ENCODE results near the gene CMTM2. TPM values are rescaled to one million over a fixed set of nuclear protein-coding genes. Genes with fewer than 3 reads are reported as not detected.

CMTM2 gene
- total RNA-seq, 2 donors from 2014 or later, result not detected

DNA sequence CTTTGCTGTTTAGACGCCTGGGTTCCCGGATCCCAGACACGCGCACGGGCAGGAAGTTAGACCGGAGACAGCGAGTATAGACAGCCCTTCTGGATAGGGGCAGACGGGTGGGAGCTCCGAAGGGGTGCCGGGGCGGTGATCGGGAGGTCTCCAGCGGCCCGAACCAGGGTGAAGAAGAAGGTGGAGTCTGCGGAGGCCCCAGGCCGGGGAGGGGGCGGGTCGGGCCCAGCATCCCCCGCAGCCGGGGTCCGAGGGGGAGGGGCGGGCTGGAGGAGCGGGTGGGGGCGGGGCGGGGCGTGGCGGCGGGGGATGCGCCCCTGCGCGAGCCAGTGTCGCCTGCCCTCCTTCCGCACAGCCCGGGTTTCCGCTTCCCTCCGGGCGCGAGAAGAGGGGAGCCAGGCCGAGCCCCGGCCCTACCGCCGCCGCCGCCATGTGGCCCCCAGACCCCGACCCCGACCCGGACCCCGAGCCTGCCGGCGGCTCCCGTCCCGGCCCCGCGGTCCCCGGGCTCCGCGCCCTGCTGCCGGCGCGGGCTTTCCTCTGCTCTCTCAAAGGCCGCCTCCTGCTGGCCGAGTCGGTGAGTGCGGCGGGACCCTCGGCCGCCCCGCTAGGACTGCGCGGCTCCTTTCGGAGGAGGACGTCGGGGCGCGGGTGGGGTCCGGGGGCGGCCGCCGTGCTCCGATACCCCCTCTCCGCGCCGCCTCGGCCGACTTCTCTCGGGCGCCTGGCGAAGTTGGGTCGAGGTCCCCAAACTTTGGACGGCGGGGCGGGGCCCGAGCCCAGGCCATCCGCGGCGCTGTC, 25.3 kb downstream of the CMTM2 start, which contains the start of gene CMTM3:
CMTM3 (plus strand) TSS at position 329 of the 801 bp plus-strand sequence; CDS start at position 431, 102 bp downstream.
- ATAC-seq (peak; percentile 64), DNase-seq (peak; percentile 42 to 60 (median 52))
- H3K36me3 ChIP-seq (replicated peaks in 1 of 2; ENCODE audit: insufficient read depth in 1 of 2, low read depth in 2 of 2), result no peaks in the 10 kb centered on the region
- H3K4me1 ChIP-seq, result peaks cover 23% of the 10 kb centered on the region
- H3K9me3 ChIP-seq, result no peaks in the 10 kb centered on the region
- H3K27ac ChIP-seq, result peak within 1 kb of the TSS in 3 of 4 donors; percentile 21 to 58 (median 38)
- H3K27me3 ChIP-seq, result peaks cover 0 to 4% of the 10 kb centered on the region in 2 donors
- TF ChIP-seq, protein P1, sequence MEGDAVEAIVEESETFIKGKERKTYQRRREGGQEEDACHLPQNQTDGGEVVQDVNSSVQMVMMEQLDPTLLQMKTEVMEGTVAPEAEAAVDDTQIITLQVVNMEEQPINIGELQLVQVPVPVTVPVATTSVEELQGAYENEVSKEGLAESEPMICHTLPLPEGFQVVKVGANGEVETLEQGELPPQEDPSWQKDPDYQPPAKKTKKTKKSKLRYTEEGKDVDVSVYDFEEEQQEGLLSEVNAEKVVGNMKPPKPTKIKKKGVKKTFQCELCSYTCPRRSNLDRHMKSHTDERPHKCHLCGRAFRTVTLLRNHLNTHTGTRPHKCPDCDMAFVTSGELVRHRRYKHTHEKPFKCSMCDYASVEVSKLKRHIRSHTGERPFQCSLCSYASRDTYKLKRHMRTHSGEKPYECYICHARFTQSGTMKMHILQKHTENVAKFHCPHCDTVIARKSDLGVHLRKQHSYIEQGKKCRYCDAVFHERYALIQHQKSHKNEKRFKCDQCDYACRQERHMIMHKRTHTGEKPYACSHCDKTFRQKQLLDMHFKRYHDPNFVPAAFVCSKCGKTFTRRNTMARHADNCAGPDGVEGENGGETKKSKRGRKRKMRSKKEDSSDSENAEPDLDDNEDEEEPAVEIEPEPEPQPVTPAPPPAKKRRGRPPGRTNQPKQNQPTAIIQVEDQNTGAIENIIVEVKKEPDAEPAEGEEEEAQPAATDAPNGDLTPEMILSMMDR (IDR thresholded peaks at IDR 0.05), result peak; percentile 40 to 69 (median 56)
- TF ChIP-seq POLR2A (IDR thresholded peaks at IDR 0.05), result no peak
- 1 to 19% methylated on average over 9 to 64 of the region's 96 CpGs for WGBS, 2 donors
- H3K4me3 ChIP-seq, result peak within 1 kb of the TSS in 1 of 2 donors; percentile 31
- intact Hi-C loops (cut with DNase I), result loop anchor here (10.0 kb wide), 2 partner anchors 200 to 260 kb away; no protein-coding TSS in a partner anchor

DNA sequence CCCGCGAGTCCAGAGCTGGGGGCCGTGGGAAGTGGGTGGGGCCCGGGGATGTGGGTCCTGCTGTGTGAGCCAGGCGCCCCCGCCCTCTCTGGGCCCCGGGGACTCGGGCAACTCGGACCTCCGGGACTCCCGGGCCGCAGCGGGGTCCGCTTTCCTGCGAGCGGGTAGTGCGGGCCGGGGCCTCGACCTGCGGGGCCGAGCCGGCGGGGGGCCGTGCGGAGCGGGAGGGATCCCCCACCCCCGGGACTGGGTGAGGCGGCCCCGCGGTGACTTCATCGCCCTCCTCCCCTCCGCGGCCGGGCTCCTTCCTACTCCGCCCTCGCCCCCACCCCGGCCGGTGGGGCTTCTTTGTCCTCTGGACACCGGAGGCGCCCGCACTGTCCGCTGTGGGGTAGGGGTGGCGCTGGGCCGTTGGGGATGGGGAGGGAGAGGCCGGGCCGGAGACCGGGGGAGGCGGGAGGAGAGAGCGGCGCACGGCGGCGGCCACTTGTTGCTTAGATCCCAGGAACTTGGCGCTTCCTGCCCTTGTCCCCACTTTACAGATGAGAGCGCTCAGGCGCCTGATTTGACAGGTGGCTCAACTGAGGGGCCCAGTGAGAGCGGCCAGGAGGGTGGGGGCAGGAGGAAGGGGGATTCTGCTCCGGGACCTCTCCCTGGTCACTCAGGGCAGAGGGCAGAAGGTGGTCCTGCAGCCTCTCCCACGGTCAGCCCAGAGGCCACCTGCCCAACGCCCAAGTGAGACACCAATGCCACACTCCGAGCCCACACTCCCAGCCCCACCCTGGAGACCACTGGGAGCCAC, 26.1 kb downstream of the CMTM2 start:
- TF ChIP-seq POLR2A (IDR thresholded peaks at IDR 0.05), result peak in 1 of 3 donors; percentile 5
- TF ChIP-seq, protein P1 (IDR thresholded peaks at IDR 0.05), result peak in 1 of 7 experiments; percentile 4
- peak; percentile 5 for ATAC-seq
- Histone ChIP-seq H3K27ac (peak overlapping the region in 3 of 4 donors; percentile 21 to 58 (median 38)), H3K4me3 (peak overlapping the region in 1 of 2 donors; percentile 31), H3K4me1 (peaks cover 23% of the 10 kb centered on the region), H3K27me3 (peaks cover 0 to 4% of the 10 kb centered on the region in 2 donors), H3K36me3 (replicated peaks in 1 of 2; ENCODE audit: insufficient read depth in 1 of 2, low read depth in 2 of 2) (no peaks in the 10 kb centered on the region), H3K9me3 (no peaks in the 10 kb centered on the region)
- intact Hi-C loops (cut with DNase I), result loop anchor here (10.0 kb wide), 2 partner anchors 201 to 259 kb away; no protein-coding TSS in a partner anchor
- WGBS, 2 donors, result 26 to 80% methylated on average over 10 to 57 of the region's 61 CpGs
- DNase-seq, result peak in 3 of 4 donors; percentile 29 to 38 (median 31)

DNA sequence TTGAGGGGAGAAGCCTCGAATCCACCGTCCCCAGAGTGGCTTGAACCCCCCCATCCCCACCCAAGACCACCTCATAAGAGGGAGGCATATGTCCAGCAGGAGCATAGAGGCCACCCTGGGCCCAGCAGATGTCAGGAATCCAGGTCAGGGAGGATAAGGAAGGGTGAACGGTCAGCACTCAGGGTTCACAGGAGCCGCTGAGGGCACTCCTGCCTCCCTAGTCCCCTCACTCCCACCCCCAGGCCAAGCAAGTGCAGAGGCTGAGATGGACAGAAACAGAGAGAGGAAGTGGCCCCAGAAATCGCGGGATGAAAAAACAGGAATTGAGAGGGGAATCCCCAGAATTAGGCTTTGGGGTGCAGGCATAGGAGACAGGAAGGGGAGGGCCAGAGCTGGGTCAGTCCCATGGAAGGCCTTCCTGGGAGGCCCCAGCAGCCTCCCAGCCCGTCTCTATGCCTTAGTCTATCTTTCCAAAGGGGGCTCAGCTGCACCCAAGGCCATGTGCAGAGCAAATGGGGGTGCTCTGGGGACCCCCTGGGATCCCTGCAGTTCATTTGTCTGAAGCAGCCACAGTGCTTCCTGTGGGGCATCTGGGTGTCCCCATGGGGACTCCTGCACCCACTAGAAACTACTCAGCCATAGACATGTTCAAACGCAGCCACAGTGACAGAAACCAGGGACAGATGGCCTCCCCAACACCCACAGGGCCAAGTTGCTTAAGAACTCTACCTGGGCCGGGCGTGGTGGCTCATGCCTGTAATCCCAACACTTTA, 26.9 kb downstream of the CMTM2 start:
- ATAC-seq (no peak), DNase-seq (peak in 1 of 4 donors; percentile 40)
- TF ChIP-seq, protein P1 (IDR thresholded peaks at IDR 0.05), result no peak
- no peak for TF ChIP-seq POLR2A (IDR thresholded peaks at IDR 0.05)
- H3K27me3 ChIP-seq, result peaks cover 0 to 4% of the 10 kb centered on the region in 2 donors
- no peaks in the 10 kb centered on the region for H3K36me3 ChIP-seq (replicated peaks in 1 of 2; ENCODE audit: insufficient read depth in 1 of 2, low read depth in 2 of 2)
- H3K9me3 ChIP-seq, result no peaks in the 10 kb centered on the region
- H3K27ac ChIP-seq, result no peak overlapping the region
- peaks cover 23% of the 10 kb centered on the region for H3K4me1 ChIP-seq
- WGBS, 2 donors, result 71 to 76% methylated on average over 8 to 9 of the region's 10 CpGs
- intact Hi-C loops (cut with DNase I), result loop anchor here (10.0 kb wide), 2 partner anchors 201 to 259 kb away; no protein-coding TSS in a partner anchor
- no peak overlapping the region for H3K4me3 ChIP-seq
